ENCODE results near the gene F12.
"Not testable (repeated sequence)": the region's sequence is repeated elsewhere in the genome, so short reads cannot be mapped to it uniquely, and the experiment has no call there.

F12 gene

DNA sequence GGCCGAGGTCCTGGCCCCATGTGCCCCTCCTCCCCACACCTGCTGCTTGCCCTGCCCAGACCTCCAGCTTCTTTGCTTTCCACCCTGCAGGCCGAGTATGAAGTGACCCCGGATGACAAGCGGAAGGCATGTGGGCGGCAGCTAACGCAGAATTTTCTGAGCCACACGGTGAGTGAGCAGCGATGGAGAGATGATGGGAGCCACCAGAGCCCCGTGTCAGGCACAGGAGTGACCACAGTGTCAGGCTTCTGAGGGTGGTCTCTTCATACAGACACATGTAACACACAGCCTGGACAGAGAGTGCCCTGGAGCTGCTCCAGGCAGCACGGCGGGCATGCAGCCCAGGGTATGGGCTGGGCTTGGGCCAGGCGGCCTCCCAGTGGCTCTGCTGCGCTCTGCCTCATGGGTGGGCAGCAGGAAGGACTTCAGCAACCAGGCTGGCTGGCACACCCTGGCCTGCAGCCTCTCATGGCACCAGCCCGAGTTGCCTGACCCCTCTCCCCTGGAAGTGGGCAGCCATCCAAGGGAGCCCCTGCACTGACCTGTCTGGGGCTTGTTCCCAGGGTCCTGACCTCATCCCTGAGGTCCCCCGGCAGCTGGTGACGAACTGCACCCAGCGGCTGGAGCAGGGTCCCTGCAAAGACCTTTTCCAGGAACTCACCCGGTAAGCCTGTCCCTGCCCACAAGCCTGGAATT is 22.9 kb upstream of the F12 start:
- peak in 1 of 5 experiments; percentile 48 for DNase-seq

DNA sequence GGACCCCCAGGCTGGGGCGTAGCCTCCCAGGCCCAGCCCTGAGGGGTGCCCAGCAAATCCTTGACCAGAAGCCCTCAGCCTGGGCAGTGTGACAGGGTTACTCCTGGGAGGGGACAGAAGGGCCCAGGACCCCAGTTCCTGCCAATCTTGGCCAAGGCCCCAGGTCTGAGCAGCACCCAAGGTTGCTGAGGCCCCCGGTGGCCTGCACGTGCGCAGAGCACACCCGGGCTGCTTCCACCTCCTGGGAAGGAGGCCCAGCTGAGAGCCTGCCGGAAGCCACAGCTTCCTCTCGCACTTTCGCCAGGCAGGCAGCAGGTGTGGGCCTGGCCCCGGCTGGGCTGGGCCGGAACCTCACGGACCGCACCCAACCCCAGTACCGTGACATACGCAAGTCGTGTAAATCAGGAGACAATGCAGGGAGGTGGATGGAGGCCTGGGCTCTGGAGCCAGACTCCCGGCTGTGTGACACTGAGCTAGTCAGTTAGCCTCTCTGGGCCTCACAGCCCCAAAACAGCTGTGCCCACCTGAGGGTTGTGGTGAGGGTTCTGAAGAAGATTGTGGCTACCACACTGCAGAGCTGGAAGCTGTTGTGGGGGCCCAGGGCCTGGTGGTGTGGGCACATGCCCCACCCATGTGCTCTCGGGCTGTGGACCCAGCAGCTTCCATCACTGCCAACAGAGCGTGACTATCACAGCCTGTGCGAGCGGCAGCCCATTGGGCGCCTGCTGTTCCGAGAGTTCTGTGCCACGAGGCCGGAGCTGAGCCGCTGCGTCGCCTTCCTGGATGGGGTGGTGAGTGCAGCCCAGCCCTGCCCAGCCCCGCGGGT is 22.2 kb upstream of the F12 start:
- peak; percentile 34 to 99 (median 67) for DNase-seq

DNA sequence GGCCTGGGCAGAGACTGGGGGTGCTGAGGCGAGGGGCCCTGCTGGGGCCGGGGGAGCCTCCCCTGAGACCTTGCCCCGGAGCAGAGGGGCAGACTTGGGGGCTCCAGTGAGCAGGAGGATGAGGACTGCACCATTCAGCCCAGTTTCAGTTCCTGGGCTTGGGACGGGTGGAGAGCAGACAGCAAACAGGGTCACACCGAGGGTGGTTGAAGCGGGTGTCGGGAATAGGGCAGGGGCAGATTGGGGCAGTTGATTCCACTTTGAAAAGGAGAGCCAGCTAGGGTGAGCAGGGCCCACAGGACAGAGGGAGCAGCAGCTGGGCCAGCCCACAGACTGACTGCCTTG is 21.6 kb upstream of the F12 start:
- DNase-seq = peak in 1 of 5 experiments; percentile 53

DNA sequence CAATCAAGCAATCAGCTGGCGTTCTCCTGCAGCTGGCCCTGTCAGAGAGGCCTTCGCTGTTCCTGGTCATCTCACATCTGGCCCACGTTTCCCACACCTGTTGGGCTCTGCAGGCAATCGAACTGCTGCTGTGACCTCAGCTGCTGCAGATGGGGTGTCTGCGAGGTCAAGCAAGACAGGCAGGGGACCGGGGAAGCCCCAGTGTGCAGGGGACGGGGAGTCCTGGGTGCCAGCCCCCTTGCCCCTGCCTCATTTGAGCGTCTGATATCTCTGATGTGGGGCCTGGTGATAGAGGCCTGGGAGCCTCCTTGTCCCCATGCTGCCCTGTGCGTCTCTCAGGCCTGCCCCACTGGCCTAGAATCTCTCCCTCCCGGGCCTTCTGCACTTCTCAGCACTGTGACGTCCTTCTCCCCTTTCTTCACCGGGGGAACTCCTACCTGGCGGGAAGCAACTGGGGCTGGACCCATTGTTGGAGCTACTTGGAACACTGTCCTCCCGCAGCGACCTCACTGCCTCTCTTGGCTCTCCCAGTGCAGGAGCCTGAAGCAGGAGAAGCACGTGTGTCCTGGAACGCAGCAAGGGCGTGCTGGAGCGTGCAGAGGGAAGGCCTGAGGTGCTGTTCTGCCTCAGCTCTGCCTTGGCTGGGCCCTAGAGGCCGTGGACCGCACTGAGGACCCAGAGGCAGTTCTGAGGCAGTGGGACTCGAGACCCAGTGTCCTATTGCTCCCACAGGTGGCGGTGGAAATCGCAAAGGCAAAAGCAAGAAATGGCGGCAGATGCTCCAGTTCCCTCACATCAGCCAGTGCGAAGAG is 21.0 kb upstream of the F12 start:
- no peak for DNase-seq

DNA sequence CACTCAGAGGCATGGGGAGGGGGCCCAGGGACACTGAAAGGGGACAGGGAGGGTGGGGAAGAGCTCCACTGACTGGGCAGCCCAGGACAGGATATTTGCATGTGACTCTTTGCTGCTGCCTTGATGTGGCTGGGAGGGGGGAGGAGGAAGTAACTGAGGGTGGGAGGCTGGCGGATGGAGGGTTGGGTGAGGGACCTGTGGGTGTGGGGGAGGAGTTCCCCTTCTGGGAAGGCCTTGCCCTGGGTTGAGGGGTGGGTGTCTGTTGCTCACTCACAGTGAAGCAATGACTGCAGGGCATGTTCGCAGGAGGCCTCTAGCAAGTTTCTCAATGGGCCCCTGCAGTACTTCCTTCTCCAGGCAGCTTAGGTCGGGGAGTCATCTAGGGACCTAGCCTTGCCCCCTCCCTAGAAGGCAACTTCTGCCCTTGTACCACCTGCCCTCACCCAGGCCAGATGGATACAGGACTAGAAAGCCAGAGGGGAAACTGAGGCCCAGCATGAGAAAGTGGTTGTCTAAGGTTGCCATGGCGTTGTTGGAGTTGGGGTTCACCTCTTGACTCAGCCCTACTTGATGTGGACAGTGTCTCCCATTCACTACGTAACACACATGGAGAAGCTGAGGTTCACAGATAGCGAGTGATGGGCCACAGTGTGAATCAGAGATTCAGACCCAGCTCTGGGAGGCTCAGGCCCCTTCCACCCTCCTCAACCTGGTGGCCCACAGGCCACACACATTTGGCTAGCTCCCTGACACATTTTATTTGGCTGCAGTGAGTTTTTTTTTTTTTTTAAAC is 20.1 kb upstream of the F12 start:
- peak; percentile 43 to 97 (median 77) for DNase-seq

DNA sequence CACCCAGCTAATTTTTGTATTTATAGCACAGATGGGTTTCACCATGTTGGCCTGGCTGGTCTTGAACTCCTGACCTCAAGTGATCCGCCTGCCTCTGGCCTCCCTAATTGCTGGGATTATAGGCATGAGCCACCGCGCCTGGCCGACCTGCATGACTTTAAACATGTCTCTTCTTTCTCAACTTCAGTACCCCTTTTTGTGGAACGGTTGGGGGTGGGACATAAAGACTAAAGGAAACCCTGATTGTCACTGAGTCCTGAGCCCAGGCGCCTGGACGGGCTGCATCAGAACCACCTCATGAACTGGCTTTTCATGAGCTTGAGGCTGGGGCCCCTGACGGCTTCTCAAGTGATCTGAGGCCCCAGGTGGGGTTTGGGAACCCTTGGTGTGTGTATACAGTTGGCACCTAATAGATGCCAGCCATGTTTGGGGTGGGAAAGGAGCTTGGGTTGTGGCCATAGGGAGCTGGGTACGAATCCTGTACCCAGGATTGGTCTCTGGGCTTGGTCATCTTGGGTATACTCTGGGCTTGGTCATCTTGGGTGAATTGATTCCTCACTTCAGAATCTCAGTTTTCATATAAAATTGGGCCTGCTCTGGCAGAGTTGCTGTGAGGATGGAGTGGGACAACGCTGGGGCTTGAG is 19.3 kb upstream of the F12 start:
- DNase-seq = no peak

DNA sequence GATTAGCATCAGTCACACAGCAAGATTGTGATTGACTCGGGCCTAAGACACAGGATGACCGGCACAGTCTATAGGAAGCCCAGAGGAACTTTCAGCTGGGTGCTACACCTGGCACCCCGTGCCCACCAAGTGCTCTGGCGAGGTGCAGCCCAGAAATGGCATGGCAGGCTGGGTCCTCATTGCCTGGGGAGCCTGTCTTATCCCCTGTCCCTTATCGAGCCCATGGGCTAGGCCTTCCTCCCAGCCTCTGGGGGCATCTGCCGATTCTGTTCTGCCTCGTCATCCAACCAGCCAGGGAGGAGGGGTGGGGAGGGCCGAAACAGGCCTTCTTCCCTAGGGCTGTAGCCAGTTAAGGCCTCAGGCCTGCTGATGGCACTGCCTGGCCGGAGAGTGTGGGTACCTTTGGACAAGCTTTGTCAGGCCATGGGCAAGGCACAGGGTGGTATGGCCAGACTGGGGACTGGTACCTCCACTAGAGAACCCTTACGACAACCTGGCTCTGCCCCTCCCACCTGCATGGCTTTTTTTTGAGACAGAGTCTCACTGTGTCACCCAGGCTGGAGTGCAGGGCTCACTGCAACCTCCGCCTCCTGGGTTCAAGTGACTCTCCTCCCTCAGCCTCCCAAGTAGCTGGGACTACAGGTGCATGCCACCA is 18.7 kb upstream of the F12 start:
- DNase-seq = peak in 1 of 5 experiments; percentile 69

DNA sequence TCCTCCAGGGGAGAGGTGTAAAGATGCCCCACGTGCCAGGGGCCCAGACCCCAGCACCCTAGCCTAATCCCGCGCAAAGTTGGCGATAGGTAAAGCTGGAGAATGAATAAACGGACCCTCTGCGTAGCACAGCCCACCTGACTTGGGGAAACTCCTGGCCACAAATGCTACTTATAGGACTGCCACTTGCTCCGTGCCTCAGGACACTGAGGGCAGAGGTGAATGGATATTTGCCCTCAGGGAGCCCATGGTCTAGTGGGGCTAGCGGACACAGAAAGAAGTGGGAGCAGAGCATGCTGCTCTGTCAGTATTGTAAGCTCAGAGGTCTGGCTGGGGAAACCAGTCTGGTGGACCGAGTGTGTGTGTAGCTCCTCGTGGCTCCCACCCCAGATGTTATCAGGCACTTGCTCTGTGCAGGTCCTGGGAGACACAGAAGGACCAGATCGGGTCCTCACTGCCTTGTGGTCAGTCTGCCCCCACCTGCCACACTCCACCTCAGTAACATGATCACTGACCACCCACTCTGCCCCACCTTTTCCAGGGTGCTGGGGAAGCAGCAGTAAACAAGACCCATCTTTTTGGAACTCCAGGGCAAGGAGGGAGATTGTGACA is 18.0 kb upstream of the F12 start:
- DNase-seq = peak in 1 of 5 experiments; percentile 43

DNA sequence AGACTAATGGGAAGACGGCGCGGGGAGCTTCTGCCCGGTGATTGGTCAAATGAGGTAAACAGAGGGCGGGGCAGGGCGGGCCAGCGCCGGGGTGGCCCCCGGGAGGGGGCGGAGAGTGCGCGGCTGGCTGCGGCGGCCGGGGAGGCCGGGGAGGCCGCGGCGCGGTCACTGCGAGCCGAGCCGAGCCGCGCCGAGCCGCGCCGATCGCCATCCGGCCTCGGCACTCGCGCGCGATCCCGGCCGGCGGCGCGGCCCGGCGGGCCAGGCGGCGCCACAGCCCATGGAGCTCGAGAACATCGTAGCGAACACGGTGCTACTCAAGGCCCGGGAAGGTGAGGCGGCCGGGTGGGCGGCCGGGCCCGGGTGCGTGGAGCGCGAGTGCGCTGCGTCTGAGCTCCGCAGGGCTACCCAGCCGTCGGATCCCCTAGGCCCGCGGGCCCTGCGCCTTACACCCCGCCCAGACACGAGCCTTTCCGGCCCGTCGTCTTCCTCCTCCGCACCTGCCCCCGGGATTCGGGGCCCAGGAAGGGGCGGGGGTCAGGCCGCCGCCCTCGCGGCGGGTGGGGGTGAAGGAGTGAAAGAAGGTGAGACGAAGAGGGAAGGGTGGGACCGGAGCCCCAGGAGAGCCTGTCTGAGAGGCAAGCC is 17.3 kb upstream of the F12 start, which contains the start of gene GRK6:
TSS of gene GRK6 (plus strand) at position 111 of the 645 bp plus-strand sequence. CDS start at position 281, 170 bp downstream.
- DNase-seq = peak; percentile 42 to 88 (median 64)

DNA sequence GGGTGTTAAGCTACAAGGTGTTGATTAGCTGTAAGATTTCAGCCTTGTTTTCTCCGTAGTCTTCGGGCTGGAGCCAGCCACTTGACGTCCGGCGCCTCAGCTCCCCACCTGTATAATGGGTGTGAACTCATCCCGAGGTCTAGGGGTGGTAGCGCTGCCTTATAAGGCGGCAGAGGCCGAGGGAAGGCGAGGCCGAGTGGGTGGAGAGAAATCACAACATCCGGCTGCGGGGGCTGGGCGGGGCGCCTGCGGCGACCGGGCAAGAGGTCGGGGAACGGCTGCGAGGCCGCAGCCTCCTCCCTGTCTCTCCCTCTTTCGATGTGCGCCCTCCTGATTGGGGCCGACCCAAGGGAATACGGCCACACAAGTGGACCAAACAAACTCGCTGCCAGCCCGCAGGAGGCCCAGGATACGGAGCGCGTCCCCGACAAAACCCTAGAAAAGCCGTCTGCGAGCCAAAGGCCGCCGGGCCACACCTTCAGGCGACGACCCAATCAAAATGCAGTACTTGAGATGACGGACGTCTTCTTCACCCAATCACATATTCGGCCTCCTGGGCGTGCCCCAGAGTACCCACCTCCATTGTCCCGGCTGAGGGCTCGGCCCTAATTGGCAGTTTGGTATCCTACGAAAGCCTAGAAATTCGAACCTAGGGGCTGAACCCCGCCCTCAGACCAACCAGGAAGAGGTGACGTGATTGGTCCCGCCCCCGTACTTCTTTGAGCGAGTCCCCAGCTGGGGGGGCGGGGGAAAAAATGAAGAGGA is 16.6 kb upstream of the F12 start:
- peak; percentile 96 to 100 (median 100) for DNase-seq

DNA sequence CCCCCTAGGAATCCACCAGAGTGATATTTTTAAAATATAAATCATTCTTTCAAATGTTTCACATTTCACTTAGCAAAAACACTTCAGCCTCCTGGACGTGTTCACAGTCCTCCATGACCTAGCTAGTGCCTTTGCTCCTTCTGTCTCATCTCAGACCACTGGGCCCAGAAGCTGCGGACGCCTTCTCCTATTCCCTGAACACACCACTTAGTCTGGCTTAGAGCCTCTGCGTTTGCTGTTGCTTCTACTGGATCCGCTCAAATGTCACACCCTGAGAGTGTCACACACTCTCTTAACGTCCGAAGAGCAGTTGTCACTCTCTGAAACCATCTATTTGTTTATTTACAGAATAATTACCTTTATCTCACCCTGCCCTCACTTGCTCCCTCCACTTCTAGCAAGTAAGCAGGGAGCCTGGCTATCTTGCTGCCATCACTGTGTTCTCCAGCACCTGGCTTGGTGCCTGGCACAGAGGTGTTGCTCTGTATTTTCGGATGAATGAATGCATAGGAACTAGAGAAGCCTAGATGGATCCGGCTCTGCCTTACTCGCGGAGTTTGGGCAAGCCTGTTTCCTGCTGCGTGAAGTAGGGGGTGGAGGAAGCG is 15.9 kb upstream of the F12 start:
- DNase-seq = no peak

DNA sequence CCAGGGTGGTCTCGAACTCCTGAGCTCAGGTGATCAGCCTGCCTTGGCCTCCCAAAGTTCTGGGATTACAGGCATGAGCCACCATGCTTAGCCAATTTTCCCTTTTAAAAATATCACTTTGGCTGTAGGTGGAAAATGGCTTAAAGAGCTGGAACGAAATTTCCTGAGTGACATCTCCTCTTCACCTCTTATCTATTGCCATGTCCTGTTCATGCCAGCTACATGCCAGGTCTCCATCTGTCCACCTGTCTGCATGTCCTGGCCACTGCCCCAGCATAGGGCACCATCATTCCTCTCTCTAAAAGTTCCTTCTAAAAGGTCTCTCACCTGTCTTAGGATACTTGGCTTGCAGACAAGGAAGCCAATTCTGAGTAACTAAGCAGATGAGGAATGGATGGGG is 14.3 kb upstream of the F12 start:
- DNase-seq = no peak

DNA sequence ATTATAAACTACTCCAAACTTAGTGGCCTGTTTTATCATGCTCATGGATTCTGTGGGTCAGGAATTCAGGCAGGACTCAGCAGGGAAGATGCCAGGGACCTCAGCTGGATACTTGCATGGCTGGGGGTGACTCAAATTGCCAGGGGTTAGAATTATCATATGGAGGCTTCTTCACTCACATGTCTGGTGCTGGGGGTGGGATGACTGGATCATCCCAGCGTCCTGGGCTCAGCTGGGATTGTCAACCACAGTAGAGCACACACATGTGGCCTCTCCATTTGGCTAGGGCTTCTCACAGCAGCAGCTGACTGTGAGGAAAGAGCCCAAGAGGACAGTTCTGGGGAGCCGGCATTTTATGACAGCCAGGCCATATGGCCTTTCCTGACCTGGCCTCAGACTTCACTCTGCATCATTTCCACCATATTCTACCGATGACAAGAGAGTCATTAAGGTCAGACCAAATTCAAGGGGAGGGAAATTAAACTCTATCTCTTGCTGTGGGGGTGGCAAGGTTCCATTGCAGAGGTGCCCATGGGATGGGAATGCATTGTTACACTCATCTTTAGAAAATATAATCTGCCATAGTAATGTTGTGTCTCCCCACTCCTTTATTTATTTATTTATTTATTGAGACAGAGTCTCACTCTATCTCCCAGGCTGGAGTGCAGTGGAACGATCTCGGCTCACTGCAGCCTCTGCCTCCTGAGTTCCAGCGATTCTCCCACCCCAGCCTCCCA is 11.9 kb upstream of the F12 start:
- no peak for DNase-seq

DNA sequence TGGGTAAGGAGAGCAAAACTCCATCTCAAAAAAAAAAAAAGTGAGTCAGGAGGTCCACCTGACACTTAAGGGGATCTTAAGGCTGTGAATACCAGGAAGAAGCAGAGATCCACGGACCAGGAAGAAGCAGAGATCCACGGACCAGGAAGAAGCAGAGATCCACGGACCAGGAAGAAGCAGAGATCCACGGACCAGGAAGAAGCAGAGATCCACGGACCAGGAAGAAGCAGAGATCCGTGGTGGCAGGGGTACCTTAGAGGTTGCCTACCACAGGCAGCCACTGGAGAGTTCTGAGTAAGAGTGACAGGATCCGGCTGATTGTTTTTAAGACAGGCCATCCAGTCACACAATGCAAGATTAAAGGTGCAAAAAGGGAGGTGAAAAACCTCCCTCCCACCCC is 11.1 kb upstream of the F12 start:
- not testable (repeated sequence) for DNase-seq

DNA sequence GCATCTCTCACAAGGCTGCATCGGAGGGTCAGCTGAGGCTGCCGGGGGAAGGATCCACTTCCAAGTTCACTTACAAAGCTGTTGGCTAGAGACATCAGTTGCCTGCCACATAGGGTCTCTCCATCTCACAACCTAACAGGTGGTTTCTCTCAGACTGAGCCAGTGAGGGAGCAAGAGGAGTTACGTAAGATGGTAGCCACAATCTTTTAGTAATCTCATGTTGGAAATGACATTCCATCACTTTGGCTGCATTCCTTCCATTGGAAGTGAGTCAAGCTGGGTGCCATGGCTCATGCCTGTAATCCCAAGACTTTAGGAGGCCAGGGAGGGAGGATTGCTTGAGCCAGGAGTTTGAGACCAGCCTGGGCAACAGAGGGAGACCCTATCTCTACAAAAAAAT is 9.7 kb upstream of the F12 start:
- DNase-seq = no peak

DNA sequence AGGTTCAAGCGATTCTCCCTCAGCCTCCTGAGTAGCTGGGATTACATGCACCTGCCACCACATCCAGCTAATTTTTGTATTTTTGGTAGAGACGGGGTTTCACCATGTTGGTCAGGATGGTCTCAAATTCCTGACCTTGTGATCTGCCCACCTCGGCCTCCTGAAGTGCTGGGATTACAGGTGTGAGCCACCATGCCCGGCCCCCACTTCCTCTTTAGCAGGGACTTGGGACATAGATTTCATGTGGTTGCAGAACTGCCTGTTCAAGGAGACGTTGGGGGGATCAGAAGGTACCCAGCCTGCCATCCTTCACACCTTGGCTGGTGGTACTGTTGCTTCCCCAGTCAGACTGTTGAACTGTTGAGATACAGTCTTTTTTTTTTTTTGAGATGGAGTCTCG is 7.7 kb upstream of the F12 start:
- DNase-seq = not testable (repeated sequence)

DNA sequence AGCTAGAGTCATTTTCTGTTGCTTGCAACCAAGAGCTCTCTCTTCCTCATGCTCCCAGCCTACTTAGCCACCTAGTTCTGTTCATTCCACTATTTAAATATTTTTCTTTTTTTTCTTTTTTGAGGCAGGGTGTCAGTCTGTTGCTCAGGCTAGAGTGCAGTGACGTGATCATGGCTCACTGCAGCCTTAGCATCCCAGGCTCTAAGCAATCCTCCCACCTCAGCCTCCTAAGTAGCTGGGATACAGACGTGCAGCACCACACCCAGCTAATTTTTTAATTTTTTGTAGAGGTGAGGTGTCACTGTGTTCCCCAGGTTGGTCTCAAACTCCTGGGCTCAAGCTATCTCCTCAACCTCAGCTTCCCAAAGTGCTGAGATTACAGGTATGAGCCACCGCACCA is 5.1 kb upstream of the F12 start:
- no peak for DNase-seq

DNA sequence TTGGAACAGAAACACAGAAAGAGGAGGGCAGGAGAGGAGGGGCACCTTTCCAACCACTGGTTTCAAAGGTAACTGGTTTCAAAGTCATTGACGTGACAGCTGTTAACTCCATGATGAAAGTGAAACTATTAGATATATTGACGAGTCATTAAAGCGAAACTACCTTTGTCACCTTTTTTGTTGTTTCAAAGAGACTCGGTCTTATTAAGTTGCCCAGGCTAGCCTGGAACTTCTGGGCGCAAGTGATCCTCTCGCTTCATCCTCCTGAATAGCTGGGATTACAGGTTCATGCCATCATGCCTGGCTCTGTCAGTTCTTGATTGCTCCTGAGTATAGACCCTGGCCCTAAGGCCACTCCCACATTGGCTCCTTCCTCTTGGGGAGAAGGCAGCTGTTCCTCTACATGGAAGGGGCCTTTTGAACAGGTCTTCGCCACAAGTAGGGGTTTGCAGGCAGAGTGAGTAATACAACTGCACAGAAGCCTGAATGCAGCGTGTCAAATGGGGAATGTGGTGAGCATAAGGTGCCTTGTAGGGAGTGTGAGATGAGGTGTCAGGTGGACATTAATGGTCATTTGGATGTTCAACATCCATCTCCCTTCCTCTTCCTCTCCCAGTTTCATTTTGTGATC is 3.4 kb upstream of the F12 start:
- DNase-seq = peak in 1 of 5 experiments; percentile 74

All from T-helper 2 cell (primary cell).